Hematopoietic multipotent progenitor cell (in vitro differentiated cells): ENCODE measurements around the gene RBBP6. TPM values are rescaled to one million over a fixed set of nuclear protein-coding genes. Genes with fewer than 3 reads are reported as not detected.
"Not testable (repeated sequence)": the region's sequence is repeated elsewhere in the genome, so short reads cannot be mapped to it uniquely, and the experiment has no call there.

ENCODE experiments used
- DNase-seq, 3 donors: peaks; one replicate each; pipeline ENCODE4 v3.0.0-alpha.2; 2011 to 2015; ENCODE audit warnings: low read depth in 2 of 3, low spot score in 2 of 3
- total RNA-seq: library from RNA; depleted of rRNA; stranded (reverse); fragments of >200 nt; gene quantifications from one replicate; pipeline ENCODE4 v1.2.3, GENCODE V29; 2012

The RBBP6 gene
- total RNA-seq, 1 donor: 47.4 TPM

GRCh38 chr16:24553983-24554382, 14.6 kb downstream of the RBBP6 start:
- DNase-seq: no peak

GRCh38 chr16:24555346-24555872, 16.0 kb downstream of the RBBP6 start:
- no peak for DNase-seq

- DNase-seq: no peak
Measured at GRCh38 chr16:24562811-24563210, 23.4 kb downstream of the RBBP6 start.

GRCh38 chr16:24568392-24568791, 29.0 kb downstream of the RBBP6 start:
- peak in 2 of 3 donors; percentile 2 to 24 for DNase-seq

GRCh38 chr16:24571096-24571495, 31.7 kb downstream of the RBBP6 start:
- DNase-seq: no peak

GRCh38 chr16:24572069-24572468, 32.7 kb downstream of the RBBP6 start:
- DNase-seq: no peak

GRCh38 chr16:24573141-24573540, 33.8 kb downstream of the RBBP6 start:
- DNase-seq: no peak

GRCh38 chr16:24574515-24575485, 35.4 kb downstream of the RBBP6 start:
- not testable (repeated sequence) for DNase-seq

GRCh38 chr16:24575791-24576190, 36.4 kb downstream of the RBBP6 start:
- DNase-seq: not testable (repeated sequence)

GRCh38 chr16:24577167-24577566, 37.8 kb downstream of the RBBP6 start:
- no peak for DNase-seq

- DNase-seq: no peak
Measured at GRCh38 chr16:24580665-24581064, 41.3 kb downstream of the RBBP6 start.

GRCh38 chr16:24583494-24583893, 44.1 kb downstream of the RBBP6 start:
- no peak for DNase-seq

GRCh38 chr16:24589997-24590396, 50.6 kb downstream of the RBBP6 start:
- DNase-seq: no peak

GRCh38 chr16:24598777-24599437, 59.5 kb downstream of the RBBP6 start:
- no peak for DNase-seq

- DNase-seq: peak in 1 of 3 donors; percentile 1
Measured at GRCh38 chr16:24609417-24609739, 70.0 kb downstream of the RBBP6 start.

- DNase-seq: peak in 2 of 3 donors; percentile 9 to 35
Measured at GRCh38 chr16:24609740-24610415, 70.5 kb downstream of the RBBP6 start.

- DNase-seq: peak in 2 of 3 donors; percentile 3 to 29
Measured at GRCh38 chr16:24610416-24610755, 71.0 kb downstream of the RBBP6 start.

GRCh38 chr16:24611310-24611709, 71.9 kb downstream of the RBBP6 start:
- DNase-seq: no peak

GRCh38 chr16:24612656-24613055, 73.3 kb downstream of the RBBP6 start:
- no peak for DNase-seq

- not testable (repeated sequence) for DNase-seq
Measured at GRCh38 chr16:24613267-24613666, 73.9 kb downstream of the RBBP6 start.

GRCh38 chr16:24617502-24617901, 78.1 kb downstream of the RBBP6 start:
- DNase-seq: no peak
